ENCODE data around the gene VPS36. TPM values are rescaled to one million over a fixed set of nuclear protein-coding genes. Genes with fewer than 3 reads are reported as not detected.

Gene VPS36
- total and polyA plus RNA-seq, 4 donors: 10.1 to 34.6 (median 26.2) TPM

- H3K4me1 ChIP-seq (ENCODE audit: control insufficient read depth in 4 of 4, insufficient read depth in 4 of 4, low read length in 3 of 4): no peaks in the 10 kb centered on the region
- WGBS: 87% methylated on average over 1 of the region's 1 CpG
- no peaks in the 10 kb centered on the region for H3K9me3 ChIP-seq (ENCODE audit: control insufficient read depth in 4 of 4, low read length in 3 of 4)
- H3K27ac ChIP-seq (ENCODE audit: low read depth in 1 of 2, low read length in 2 of 2): no peak overlapping the region
- no peak overlapping the region for H3K4me3 ChIP-seq (ENCODE audit: low read depth in 1 of 3, low read length in 3 of 3)
- TF ChIP-seq RAD21 (IDR thresholded peaks at IDR 0.05) (peak; percentile 49 to 64), CTCF (IDR thresholded peaks at IDR 0.05; ENCODE audit: low read depth, low read length, missing input control) (peak; percentile 18), MAX (IDR thresholded peaks at IDR 0.05) (no peak)
- peaks cover 0 to 1% (median 0%) of the 10 kb centered on the region in 4 donors for H3K36me3 ChIP-seq (ENCODE audit: control insufficient read depth in 4 of 4, insufficient read depth in 3 of 4, low read depth in 1 of 4, low read length in 3 of 4)
- H3K9ac ChIP-seq (ENCODE audit: low read depth in 1 of 2, low read length in 2 of 2): no peak overlapping the region
- no peak for DNase-seq (ENCODE audit: low spot score)
- no peaks in the 10 kb centered on the region for H3K27me3 ChIP-seq (ENCODE audit: control insufficient read depth in 4 of 4, insufficient read depth in 4 of 4, low read length in 3 of 4)
Measured at GRCh38 chr13:52399708-52400107, 50.7 kb downstream of the VPS36 start.

GRCh38 chr13:52399046-52399445, 51.4 kb downstream of the VPS36 start:
- H3K27me3 ChIP-seq (ENCODE audit: control insufficient read depth in 4 of 4, insufficient read depth in 4 of 4, low read length in 3 of 4): no peaks in the 10 kb centered on the region
- TF ChIP-seq RXRA (IDR thresholded peaks at IDR 0.05) (no peak), NR2F2 (IDR thresholded peaks at IDR 0.05) (no peak), MAX (IDR thresholded peaks at IDR 0.05) (no peak), SP1 (IDR thresholded peaks at IDR 0.05) (no peak), ATF3 (IDR thresholded peaks at IDR 0.05) (no peak), EGR1 (IDR thresholded peaks at IDR 0.05; ENCODE audit: low read depth in 2 of 2) (no peak)
- no peak overlapping the region for H3K4me3 ChIP-seq (ENCODE audit: low read depth in 1 of 3, low read length in 3 of 3)
- no peak overlapping the region for H3K9ac ChIP-seq (ENCODE audit: low read depth in 1 of 2, low read length in 2 of 2)
- H3K36me3 ChIP-seq (ENCODE audit: control insufficient read depth in 4 of 4, insufficient read depth in 3 of 4, low read depth in 1 of 4, low read length in 3 of 4): no peaks in the 10 kb centered on the region
- no peak for DNase-seq (ENCODE audit: low spot score)
- H3K27ac ChIP-seq (ENCODE audit: low read depth in 1 of 2, low read length in 2 of 2): no peak overlapping the region
- 69% methylated on average over 2 of the region's 2 CpGs for WGBS
- H3K4me1 ChIP-seq (ENCODE audit: control insufficient read depth in 4 of 4, insufficient read depth in 4 of 4, low read length in 3 of 4): no peaks in the 10 kb centered on the region
- H3K9me3 ChIP-seq (ENCODE audit: control insufficient read depth in 4 of 4, low read length in 3 of 4): no peaks in the 10 kb centered on the region

GRCh38 chr13:52395704-52396103, 54.7 kb downstream of the VPS36 start:
- no peak for DNase-seq (ENCODE audit: low spot score)
- Histone ChIP-seq H3K27me3 (ENCODE audit: control insufficient read depth in 4 of 4, insufficient read depth in 4 of 4, low read length in 3 of 4) (no peaks in the 10 kb centered on the region), H3K9me3 (ENCODE audit: control insufficient read depth in 4 of 4, low read length in 3 of 4) (no peaks in the 10 kb centered on the region), H3K9ac (ENCODE audit: low read depth in 1 of 2, low read length in 2 of 2) (no peak overlapping the region), H3K4me1 (ENCODE audit: control insufficient read depth in 4 of 4, insufficient read depth in 4 of 4, low read length in 3 of 4) (no peaks in the 10 kb centered on the region), H3K36me3 (ENCODE audit: control insufficient read depth in 4 of 4, insufficient read depth in 3 of 4, low read depth in 1 of 4, low read length in 3 of 4) (no peaks in the 10 kb centered on the region), H3K27ac (ENCODE audit: low read depth in 1 of 2, low read length in 2 of 2) (no peak overlapping the region), H3K4me3 (ENCODE audit: low read depth in 1 of 3, low read length in 3 of 3) (no peak overlapping the region)
- TF ChIP-seq GABPA (IDR thresholded peaks at IDR 0.05 in 1 of 2, conservative IDR thresholded peaks at IDR 0.05 in 1 of 2) (no peak), HNF4G (IDR thresholded peaks at IDR 0.05) (no peak), MAX (IDR thresholded peaks at IDR 0.05) (no peak), RAD21 (IDR thresholded peaks at IDR 0.05) (no peak), SP1 (IDR thresholded peaks at IDR 0.05) (no peak), REST (IDR thresholded peaks at IDR 0.05) (no peak), RXRA (IDR thresholded peaks at IDR 0.05) (no peak), ATF3 (IDR thresholded peaks at IDR 0.05) (no peak), EGR1 (IDR thresholded peaks at IDR 0.05; ENCODE audit: low read depth in 2 of 2) (no peak), YY1 (IDR thresholded peaks at IDR 0.05) (no peak), FOXA2 (IDR thresholded peaks at IDR 0.05) (no peak), HNF4A (conservative IDR thresholded peaks at IDR 0.05) (no peak), JUND (IDR thresholded peaks at IDR 0.05) (no peak), ZBTB33 (IDR thresholded peaks at IDR 0.05) (no peak)
- WGBS: 78% methylated on average over 4 of the region's 4 CpGs
